Stimulated activated CD4-positive, alpha-beta T cell treated with anti-CD3 and anti-CD28 coated beads, Interleukin-12 subunit alpha, Interleukin-12 subunit beta, amount 100 ng/mL, for 24 hours (primary cell): ENCODE results near the gene PAPOLG.
A peak's percentile ranks its signal among the peaks of the same experiment; 100 is the strongest.
"Not testable (repeated sequence)": the region's sequence is repeated elsewhere in the genome, so short reads cannot be mapped to it uniquely, and the experiment has no call there.

Experiments used
- DNase-seq, 2 experiments: peaks; one replicate each; pipeline ENCODE4 v3.0.0-alpha.2; 2020; ENCODE audit warnings: low read depth in 2 of 2

Gene PAPOLG

GRCh38 chr2:60775048-60775639 lies 19.1 kb downstream of the PAPOLG start:
- DNase-seq: no peak

DNA sequence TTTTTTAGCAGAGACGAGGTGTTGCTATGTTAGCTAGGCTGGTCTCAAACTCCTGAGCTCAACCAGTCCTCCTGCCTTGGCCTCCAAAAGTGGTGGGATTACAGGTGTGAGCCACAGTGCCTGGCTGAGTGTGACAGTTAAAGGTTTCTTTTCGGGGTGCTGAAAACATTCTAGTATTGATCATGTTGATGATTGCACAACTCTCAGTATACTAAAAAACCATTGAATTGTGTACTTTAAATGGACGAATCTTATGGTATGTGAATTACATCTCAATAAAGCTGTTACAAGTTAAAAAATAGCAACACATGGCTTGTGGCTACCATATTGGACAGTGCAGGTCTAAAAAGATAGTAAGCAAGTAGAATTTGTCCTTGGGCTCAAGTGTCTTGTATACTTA lies 22.3 kb downstream of the PAPOLG start:
- DNase-seq: no peak

- DNase-seq: no peak
These were observed 23.4 kb downstream of the PAPOLG start for GRCh38 chr2:60779426-60779825.

DNA sequence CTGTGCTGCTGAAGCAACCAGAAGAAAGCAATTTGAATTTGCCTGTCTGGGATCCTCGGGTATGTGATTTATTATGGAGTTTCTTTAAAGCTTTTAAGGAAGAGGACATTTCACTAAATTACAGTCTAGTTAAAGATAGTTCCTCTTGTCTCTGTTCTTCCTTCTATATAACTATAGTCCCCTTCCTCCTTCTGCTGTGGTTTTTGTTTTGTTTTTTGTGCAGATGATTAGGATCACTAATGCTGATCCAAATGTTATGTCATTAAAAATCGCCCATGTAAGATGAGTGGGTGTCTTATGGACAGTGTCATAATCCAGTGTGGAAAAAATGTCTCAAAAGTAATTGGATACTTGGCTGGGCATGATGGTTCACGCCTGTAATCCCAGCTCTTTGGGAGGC lies 24.7 kb downstream of the PAPOLG start:
- no peak for DNase-seq

DNA sequence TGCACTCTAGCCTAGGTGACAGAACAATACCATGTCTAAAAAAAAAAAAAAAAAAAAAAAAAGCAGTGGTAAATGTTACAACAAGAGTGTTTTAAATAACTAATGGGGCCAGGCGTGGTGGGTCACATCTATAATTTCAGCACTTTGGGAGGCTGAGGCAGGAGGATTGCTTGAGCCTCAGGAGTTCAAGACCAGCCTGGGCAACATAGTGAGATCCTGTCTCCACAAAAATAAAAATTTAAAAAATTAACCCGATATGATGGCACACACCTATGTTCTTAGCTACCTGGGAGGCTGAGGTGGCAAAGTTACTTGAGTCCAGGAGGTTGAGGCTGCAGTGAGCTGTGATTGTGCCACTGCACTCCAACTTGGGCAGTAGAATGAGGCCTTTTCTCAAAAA lies 37.1 kb downstream of the PAPOLG start:
- DNase-seq: no peak

DNA sequence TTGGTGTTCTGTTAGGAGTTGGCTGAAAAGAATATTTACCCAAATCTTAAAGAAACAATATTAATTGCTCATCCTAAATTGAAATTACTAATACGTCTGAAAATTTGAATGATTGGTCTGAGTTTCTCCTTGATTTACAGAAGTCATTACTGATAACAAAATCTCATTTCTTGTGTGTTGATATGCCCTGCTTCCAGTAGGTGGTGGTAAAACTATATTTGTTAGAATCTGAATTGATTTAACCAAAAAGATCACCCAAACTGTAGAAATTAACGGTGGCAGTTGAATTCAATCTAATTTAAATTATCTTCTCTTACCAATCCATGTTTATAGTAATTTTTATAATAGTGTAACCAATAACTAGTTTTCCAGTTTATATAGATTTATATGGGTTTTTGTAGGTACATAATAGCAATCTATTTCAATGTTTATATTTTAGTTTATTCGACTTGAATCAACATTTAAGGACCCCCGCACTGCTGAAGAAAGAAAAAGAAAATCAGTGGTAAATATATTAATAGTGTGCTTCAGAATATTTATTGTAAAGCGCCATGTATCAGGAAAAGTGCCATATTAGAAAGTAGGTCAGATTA lies 38.3 kb downstream of the PAPOLG start:
- no peak for DNase-seq

DNA sequence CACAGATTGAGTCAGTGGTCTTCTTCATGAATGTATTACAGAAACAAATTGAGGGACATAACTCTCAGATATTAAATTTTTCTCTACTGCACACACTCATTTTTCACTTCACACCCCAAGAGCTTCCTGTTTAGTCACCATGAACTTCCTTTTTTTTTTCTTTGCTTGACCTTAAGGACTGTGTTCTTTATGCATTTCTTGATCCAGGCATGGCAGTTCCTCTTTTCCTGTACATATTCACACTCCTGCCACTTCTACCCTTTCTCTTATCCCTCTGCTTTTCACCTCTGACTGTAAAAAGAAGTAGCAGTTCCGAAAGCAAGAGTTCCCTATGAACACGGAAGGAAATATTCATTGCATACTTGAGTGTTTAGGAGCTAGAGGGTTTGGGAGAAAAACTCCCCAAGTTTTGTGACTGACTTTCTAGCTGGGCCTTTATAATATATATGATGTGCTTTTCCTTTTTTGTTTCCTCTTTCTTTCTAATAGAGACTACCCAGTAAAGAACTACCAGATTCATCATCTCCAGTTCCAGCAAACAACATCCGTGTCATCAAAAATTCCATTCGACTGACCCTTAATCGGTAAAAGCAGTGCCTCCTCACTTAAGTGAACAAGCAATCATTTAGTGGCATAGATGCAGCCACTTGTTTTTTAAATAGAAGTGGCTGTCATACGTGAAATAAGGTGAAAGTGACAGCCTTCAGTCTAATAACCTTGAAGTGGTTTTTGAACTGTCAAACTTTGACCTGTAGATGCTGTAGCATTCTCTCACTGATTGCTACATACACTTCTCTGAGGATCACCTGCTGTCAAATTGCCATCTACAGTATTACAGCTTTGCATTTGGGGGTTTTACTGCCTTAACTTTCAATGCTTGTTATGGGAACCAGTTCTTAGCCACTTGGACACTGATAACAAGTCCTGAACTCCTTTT lies 40.8 kb downstream of the PAPOLG start:
- DNase-seq: no peak

DNA sequence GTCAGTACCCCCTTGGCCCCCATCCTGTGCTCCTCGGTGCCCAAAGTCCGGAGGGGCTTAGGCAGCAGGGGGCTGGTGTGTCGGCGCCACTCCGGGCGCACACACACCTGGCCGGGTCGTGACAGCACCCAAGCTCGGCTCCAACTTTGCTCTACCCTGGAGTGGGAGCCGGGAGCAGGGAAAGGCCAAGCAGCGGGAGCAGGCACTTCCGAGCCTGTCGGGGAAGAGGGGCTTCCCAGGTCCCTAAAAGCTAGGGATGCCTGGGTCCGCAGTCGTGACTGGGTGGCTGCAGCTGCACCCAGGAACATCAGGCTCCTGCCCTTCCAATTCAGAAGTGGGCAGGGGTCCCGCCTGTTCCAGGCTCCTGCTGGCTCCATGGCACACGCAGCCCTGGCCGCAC lies 48.4 kb downstream of the PAPOLG start:
- no peak for DNase-seq

DNA sequence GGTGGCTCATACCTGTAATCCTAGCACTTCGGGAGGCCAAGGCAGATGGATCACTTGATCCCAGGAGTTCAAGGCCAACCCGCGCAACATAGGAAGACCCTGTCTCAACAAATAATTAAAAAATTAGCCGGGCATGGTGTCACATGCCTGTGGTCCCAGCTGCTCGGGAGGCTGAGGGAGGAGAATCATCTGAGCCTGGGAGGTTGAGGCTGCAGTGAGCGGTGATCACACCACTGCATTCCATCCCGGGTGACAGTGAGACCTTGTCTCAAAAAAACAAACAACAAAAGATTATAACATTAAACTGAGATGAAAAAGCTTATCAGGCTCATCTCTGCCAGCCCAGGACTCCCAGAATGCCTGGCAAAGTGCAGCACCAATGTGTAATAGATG lies 50.5 kb downstream of the PAPOLG start:
- no peak for DNase-seq

DNA sequence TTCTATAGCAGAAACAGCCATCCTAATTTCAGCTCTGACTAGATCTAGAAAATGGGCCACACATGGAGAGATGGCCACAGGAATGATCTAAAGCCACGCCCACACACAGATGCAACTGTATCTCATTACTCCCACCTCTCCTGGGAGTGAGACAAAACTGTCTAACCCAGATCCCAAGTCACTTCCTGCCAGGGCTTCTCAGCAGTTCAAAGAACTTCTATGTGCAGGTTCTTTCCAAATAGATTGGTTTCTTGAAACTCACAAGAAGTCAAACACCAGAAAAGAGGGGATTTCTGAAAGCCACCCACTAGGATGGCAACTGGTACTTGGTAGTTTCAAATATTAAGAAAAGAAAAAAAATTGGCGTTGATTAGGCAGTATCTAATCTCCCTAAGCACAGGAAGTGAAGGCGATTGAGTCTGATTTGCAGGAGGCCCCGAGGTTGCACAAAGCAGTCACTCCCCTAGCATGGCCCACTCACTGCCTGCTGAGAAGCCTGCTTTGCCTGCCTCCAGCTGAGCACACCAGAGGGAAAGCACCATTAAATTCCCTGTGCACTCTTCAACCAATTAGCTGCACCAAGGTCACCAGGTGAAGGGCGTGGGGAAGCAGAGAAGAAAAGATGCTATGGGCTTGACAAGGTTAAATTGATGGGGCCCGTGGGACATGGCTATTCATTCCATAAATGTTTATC lies 51.1 kb downstream of the PAPOLG start:
- peak; percentile 31 to 57 for DNase-seq

GRCh38 chr2:60808330-60808801 lies 52.3 kb downstream of the PAPOLG start:
- no peak for DNase-seq

GRCh38 chr2:60811491-60812375 lies 55.7 kb downstream of the PAPOLG start:
- no peak for DNase-seq

- not testable (repeated sequence) for DNase-seq
These were observed 61.1 kb downstream of the PAPOLG start for GRCh38 chr2:60817191-60817590.

GRCh38 chr2:60818272-60818671 lies 62.2 kb downstream of the PAPOLG start:
- peak; percentile 29 to 50 for DNase-seq

DNA sequence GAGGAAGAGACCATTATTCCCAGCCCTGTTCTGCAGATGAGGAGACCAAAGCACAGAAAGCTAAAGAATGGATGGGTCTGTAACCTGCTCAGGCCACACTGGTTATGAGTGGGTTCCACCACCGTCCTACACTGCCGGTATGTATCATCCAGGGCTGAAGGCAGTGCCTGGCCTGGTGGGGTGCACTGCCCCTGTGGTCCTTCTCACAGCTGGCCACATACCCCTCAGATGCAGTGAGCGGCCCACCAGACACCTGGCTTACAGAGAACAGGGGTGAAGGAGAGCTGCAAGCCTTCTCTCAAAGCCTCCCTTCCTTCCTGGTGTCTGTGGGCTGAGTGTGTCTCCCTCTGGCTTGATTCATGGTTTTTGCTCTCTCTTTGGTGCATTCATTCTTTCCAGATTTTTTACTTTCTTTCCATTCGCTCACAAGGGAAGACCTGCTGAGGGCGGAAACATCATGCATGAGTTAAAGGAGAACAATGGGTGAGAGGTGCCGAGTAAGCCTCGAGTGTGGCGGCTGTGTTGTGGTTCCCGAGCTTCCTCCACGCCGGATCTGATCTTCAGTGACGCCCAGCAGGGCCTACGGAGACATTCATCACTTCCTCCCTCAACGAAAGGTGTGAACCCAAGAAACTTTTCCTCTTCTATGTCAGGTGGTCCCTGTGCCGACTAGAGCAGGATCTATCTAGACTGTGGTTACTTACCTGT lies 63.2 kb downstream of the PAPOLG start:
- DNase-seq: peak; percentile 62 to 71

DNA sequence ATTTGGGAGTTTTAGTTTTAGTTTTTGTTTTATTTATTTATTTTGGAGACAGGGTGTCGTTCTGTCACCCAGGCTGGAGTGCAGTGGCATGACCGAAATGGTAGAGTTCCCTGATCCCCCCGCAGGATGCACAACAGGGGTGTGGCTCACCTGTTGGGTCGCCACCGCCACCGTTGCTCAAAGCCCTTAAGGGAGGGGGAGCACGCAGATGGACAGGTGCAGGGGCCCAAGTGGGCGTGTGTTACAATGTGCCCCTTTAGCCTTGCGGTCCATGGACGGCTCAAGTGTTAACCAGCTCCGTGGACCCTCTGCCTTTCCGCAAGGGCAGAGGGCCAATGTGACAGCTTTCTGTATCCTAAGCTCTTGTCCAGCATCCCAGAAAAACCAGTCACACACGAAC lies 63.9 kb downstream of the PAPOLG start:
- DNase-seq: no peak

- DNase-seq: no peak
These were observed 64.5 kb downstream of the PAPOLG start for GRCh38 chr2:60820416-60821132.

DNA sequence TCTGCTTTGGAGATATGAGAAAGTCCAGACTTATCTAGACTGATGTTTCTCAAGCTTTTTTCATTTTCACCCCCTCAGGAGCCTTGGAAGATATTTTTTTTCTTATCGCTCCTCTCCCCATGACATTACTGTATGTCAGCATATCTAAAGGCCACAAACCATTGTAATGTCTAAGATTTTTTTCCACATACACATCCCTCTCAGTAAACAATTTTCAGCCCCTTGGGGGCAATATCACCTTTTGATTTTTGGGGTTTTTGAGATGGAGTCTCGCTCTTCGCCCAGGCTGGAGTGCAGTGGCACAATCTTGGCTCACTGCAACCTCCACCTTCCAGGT lies 65.0 kb downstream of the PAPOLG start:
- DNase-seq: no peak

- DNase-seq: no peak
These were observed 65.7 kb downstream of the PAPOLG start for GRCh38 chr2:60821587-60822302.
